NB4 (cell line): ENCODE results near the gene NINJ1.

Experiments
- CTCF ChIP-seq: IDR thresholded peaks from one replicate; pipeline ENCODE4 v1.5.1; 2012; ENCODE audit warnings: low read depth, low read length
- MAX ChIP-seq: IDR thresholded peaks from 2 replicates; pipeline ENCODE4 v1.6.1; 2011; ENCODE audit warnings: low read depth, low read length
- MYC ChIP-seq: IDR thresholded peaks from 2 replicates; pipeline ENCODE4 v1.6.1; 2011; ENCODE audit warnings: low read depth, low read length

GRCh38 chr9:93124793-93125192, 9.3 kb downstream of the NINJ1 start:
- TF ChIP-seq CTCF (no peak), MAX (no peak), MYC (no peak)
